Measurements from ENCODE around the gene VWCE. TPM values are rescaled to one million over a fixed set of nuclear protein-coding genes. Genes with fewer than 3 reads are reported as not detected.
"Not testable (repeated sequence)": the region's sequence is repeated elsewhere in the genome, so short reads cannot be mapped to it uniquely, and the experiment has no call there.

VWCE gene
- total RNA-seq, 1 experiment from 2014 or later = not detected

GRCh38 chr11:61212202-61212601 is 82.9 kb downstream of the VWCE start:
- DNase-seq, H3K4me3 ChIP-seq, H3K27me3 ChIP-seq, H3K9me3 ChIP-seq, H3K36me3 ChIP-seq: not testable (repeated sequence)

- not testable (repeated sequence) for H3K4me3 ChIP-seq, H3K36me3 ChIP-seq, DNase-seq, H3K27me3 ChIP-seq, H3K9me3 ChIP-seq
These were observed 83.7 kb downstream of the VWCE start for GRCh38 chr11:61211327-61211952.

- H3K27me3 ChIP-seq, H3K4me3 ChIP-seq, H3K9me3 ChIP-seq, H3K36me3 ChIP-seq, DNase-seq: not testable (repeated sequence)
These were observed 84.5 kb downstream of the VWCE start for GRCh38 chr11:61210629-61211028.

Other genes starting within 250 kb of the VWCE start
- not detected in 2 replicates for gene CD5, start 192.8 kb downstream of the VWCE start, total RNA-seq (2014; rRNA removed; shearing (Covaris generic); ENCODE audit: low replicate concordance)
- gene VPS37C, start 133.9 kb downstream of the VWCE start, total RNA-seq (2014; rRNA removed; shearing (Covaris generic); ENCODE audit: low replicate concordance) = 11.3 and 22.9 TPM in 2 replicates
- gene PGA3, start 91.8 kb downstream of the VWCE start, total RNA-seq (2014; rRNA removed; shearing (Covaris generic); ENCODE audit: low replicate concordance) = not detected in 2 replicates
- not detected in 2 replicates for gene PGA4, start 73.0 kb downstream of the VWCE start, total RNA-seq (2014; rRNA removed; shearing (Covaris generic); ENCODE audit: low replicate concordance)
- not detected in 2 replicates for gene PGA5, start 54.1 kb downstream of the VWCE start, total RNA-seq (2014; rRNA removed; shearing (Covaris generic); ENCODE audit: low replicate concordance)
- gene DDB1, start 37.8 kb upstream of the VWCE start, total RNA-seq (2014; rRNA removed; shearing (Covaris generic); ENCODE audit: low replicate concordance) = 170 and 250 TPM in 2 replicates
- gene TKFC, start 37.9 kb upstream of the VWCE start, total RNA-seq (2014; rRNA removed; shearing (Covaris generic); ENCODE audit: low replicate concordance) = 12.9 and 36.0 TPM in 2 replicates
- 50.5 and 60.2 TPM in 2 replicates for gene CYB561A3, start 66.6 kb upstream of the VWCE start, total RNA-seq (2014; rRNA removed; shearing (Covaris generic); ENCODE audit: low replicate concordance)
- 15.0 and 70.0 TPM in 2 replicates for gene TMEM138, start 67.1 kb upstream of the VWCE start, total RNA-seq (2014; rRNA removed; shearing (Covaris generic); ENCODE audit: low replicate concordance)
- gene TMEM216, start 97.3 kb upstream of the VWCE start, total RNA-seq (2014; rRNA removed; shearing (Covaris generic); ENCODE audit: low replicate concordance) = 7.5 and 12.3 TPM in 2 replicates
- gene CPSF7, start 134.7 kb upstream of the VWCE start, total RNA-seq (2014; rRNA removed; shearing (Covaris generic); ENCODE audit: low replicate concordance) = 26.0 and 40.3 TPM in 2 replicates
- gene SDHAF2, start 134.8 kb upstream of the VWCE start, total RNA-seq (2014; rRNA removed; shearing (Covaris generic); ENCODE audit: low replicate concordance) = 18.2 and 35.5 TPM in 2 replicates
- gene LRRC10B, start 213.4 kb upstream of the VWCE start, total RNA-seq (2014; rRNA removed; shearing (Covaris generic); ENCODE audit: low replicate concordance) = 1.0 and 1.3 TPM in 2 replicates

Data from MG63 (cell line).